ENCODE data around the gene ARHGAP31.
A peak's percentile ranks its signal among the peaks of the same experiment; 100 is the strongest.
"Not testable (repeated sequence)": the region's sequence is repeated elsewhere in the genome, so short reads cannot be mapped to it uniquely, and the experiment has no call there.

ARHGAP31 gene

DNA sequence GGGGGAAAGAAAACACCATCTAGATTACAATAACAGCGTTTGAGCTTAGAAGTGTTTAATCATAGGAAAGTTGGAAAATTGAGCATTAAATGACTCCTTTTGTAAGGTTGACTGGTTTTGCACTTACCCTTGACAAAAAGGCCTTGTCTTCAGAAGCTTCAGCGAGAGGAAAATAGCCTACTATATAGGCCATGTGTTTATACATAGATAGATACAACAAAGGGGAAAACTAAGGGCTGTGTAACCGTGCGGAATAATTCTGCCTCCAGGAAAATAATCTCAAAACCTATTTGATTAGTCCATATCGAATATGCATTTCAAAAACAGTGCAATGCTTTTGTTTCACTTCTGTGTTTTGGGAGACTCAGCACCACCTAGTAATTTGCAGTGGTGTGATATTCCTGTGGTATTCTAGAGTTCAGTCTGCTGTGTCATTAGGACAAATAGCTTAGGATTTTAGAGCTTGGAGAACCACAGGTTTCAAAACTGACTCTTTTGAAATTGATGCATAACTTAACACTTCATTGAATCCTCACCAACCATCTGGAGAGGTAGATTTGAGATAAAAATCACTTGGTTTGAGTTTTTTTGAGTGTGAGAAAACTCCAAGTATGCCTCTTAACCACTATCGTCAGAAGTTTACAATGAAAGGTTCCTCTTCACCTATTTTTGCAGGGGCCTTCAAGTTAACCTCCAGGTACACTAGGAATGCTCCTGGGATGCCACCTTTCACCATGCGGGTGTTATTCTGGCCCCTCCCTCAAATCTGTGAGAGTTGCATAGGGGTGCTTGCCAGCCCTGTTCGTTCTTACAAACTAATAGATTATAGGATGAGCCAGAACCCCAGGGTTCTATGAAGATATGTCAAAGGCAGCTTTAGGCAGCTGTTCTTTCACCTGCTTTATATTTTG is 1.9 kb downstream of the ARHGAP31 start:
- peak; percentile 4 for DNase-seq

DNA sequence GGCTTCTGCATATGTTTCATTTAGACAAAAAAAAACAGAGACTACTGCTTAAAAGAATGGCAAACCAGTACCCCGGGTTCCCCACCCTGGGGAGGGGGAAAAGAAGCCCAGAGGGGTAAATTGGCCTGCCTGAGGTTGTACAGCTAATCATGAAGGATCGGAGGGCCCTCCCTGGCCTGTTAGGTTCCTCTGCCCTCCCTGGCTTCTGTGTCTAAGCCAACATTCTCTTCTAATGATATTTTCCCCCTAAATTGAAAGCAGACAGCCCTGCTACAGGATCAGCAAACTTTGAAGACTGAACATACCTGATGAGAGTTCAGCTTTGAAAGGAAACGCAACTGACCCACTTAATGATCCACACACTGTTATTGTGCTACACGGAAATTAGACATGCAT is 2.5 kb downstream of the ARHGAP31 start:
- DNase-seq = no peak

DNA sequence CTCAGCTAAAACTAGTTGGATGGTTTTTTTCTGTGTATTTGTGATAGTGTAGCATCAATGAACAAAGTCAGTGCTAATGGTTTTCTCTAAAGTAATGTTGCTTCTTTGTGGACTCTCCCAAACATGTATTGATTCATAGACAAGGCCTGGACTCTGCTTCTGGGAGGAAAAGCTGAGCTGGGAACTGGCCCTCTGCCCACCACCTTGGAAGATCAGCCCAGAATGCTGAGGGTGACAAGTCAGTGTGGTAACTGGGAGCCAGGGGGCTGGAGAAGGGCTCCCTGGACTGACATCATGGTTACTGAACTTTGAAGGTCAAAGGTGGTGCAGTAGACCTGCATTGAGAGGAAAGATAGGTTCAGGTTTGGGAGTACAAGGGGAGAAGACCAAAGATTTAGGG is 3.0 kb downstream of the ARHGAP31 start:
- no peak for DNase-seq

DNA sequence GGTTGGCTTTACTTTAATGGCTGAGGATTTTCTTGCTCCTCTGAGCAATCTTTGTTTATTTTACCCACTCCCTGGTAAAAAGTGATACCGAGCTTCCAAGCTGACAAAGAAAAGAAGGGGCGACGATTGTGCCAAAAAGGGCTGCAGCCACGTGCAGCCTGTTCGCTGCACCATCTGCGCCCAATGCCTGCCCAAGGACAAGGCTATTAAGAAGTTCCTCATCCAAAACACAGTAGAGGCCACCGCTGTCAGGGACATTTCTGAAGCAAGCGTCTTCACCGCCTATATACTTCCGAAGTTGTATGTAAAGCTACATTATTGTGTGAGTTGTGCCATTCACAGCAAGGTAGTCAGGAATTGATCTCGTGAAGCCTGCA is 4.4 kb downstream of the ARHGAP31 start:
- no peak for DNase-seq

DNA sequence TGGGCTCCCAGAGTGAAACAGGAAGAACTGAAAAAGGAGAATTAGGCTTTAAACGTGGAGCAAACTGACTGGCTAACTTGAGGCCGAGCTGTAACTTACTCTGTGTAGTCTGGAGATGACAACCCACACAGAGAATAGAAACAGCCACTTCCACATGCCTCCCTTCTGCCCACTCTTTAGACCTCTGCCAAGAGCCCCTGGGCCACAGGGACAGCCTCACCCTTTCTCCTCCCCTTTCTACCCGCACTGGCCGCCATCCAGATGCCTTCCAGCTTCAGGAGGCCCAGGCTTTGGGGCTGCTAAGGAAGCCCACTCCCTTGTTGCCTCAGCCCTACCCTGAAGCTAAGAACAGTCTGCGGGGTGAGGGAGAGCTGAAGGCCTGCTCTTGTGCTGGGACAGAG is 6.8 kb downstream of the ARHGAP31 start:
- no peak for DNase-seq

DNA sequence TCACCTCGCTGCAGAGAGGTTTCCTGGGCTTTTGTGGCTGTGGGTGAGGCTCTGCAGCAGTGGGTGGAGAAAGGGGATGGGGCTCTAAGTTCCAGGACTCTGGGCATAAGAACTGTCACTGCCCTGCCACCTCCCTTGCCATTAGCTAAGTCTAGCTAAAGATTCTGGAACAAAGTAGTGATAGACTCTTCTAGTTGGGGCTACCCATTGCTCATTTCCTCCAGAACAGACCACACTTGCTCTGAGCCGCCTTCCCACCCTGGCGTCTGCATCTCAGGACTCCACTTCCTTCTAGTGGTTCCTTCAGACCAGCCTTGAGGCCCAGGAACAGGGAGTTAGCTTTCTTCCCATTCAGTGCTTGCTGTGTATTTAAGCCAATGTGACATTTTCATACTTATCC is 7.5 kb downstream of the ARHGAP31 start:
- no peak for DNase-seq

DNA sequence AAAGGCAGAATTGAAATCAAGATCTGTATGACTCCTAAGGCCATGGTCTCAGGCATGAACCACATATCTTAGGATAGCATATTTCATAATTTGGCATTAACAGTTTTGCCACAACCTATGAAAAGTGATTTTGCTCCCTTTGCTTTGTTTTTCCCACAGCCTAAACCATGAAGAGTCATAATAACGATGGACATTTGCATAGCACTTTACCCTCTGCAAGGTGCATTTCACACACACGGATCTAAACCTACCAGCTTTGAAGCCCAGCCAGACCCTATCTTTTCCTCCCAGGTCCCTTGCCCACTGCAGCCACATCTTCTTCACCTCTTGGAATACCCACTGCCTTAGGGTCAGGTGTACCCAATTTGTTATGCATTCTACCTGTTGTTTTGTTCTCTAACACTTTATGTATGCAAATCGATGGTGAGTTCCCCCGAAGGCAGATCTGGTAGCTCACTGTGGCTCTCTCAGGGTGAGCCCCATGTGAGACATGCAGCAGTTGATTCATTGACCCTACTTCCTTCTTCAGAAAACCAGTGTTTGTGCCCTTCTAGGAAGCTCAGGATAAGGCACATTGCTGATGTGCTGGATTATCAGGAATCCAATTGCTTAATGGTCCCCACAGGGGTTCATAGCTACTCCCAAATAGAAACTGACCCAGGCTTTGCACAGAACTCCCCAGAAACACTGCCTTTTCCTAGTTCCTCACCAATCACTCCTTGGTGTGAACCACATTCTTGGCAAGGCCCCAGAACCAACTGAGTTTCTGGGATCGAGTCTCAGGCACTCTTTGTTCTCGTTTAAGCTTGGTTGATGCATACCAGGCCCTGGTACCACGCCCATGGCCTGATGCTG is 8.7 kb downstream of the ARHGAP31 start:
- no peak for DNase-seq

DNA sequence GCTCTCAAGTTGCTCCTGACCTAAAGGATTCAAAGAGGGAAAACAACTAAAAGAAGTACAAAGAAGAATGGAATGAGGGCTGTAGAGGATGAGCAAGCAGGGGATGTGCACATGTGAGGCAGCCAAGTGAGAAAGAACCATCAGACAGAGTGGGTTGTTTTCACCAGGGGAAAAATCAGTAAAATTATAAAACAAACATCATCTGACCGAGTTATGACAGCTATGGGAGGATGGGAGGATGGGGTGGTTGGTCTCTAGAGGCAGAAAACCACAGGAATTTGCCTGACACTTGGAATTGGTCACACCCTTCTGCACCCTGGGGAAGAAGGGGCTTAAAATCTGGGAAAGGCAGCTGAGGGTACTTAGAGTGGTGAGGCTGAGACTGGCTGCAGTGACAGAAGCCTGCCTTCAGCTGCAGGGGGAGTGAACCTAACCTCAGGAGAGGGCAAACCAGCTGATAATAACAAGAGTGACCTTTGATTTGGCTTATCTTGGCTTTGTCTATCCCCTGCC is 10.1 kb downstream of the ARHGAP31 start:
- no peak for DNase-seq

DNA sequence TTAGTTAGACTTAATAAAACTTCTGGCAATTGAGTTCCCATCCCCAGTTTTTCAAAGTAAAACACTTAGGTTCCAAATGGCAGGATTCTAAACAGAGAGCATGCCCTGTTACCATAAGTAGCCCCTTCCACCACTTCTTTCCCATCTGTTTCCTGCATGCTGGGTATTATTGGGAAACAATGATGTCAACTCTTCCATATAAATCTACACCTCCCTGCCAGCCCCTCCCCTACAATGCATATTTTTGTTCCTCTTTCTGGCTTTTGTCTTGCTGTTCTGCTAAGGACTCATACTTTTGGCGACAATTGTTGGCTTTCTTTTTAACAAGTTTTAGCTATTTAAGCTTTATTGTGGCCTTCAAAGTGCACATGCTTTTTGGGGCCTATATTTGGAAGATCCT is 11.1 kb downstream of the ARHGAP31 start:
- DNase-seq = no peak

DNA sequence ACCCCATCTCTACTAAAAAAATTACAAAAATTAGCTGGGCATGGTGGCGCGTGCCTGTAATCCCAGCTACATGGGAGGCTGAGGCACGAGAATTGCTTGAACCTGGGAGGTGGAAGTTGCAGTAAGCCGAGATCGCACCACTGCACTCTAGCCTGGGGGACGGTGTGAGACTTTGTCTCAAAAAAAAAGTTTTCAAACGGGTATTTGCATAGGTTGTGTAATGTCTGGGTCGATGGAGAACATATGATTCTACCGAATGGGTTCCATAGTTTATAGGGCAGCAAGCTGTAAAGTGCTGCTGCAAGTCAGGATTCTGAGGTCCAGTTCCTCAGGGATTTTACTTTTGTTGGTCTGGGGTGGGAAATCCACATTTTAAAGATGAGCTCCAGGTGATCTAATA is 12.2 kb downstream of the ARHGAP31 start:
- DNase-seq = not testable (repeated sequence)

DNA sequence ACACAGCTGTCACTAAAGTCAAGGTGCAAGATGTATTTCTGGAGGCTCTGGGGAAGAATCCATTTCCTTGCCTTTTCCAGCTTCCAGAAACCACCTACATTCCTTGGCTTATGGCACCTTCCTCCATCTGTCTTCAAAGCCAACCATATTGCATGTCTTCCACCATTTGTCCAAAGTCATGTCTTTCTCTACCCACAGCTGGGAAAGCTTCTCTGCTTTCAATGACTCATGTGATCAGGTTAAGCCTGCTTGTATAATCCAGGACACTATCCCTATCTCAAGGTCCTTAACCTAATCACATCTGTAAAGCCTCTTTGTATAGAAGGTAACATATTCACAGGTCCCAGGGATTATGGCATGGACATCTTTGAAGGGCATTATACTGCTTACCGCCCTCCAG is 14.2 kb downstream of the ARHGAP31 start:
- no peak for DNase-seq

DNA sequence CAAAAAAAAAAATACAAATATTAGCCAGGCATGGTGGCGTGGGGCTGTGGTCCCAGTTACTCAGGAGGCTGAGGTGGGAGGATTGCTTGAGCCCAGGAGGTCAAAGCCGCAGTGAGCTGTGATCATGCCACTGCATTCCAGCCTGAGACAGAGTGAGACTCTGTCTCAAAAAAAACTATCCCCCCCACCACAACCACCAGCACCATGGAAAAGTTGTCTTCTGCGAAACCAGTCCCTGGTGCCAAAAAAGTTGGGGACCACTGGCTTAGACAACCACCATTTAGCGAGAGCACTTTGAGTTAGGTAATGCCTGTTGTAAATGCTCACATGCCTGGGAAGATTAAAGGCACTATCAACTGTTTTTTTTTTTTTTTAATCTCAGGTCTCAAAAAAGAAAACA is 15.4 kb downstream of the ARHGAP31 start:
- DNase-seq = no peak

DNA sequence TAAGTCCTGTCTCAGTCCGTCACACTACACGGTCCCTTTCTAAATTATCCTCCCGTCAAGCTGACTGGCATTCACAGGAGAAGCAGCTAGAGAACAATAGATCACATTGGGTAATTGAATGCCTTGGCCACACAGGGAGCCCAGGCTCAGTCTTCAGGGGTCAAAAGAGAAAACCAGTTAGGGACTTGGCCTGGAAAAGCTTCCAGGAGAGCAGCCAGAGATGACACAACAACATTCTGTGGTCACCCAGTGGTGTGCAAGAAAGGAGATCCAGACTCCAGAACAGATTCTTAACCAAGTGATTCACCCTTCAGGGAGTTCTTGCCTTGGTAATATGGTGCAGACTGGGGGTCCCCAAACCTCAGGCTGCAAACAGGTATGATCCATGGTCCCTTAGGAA is 15.9 kb downstream of the ARHGAP31 start:
- no peak for DNase-seq

DNA sequence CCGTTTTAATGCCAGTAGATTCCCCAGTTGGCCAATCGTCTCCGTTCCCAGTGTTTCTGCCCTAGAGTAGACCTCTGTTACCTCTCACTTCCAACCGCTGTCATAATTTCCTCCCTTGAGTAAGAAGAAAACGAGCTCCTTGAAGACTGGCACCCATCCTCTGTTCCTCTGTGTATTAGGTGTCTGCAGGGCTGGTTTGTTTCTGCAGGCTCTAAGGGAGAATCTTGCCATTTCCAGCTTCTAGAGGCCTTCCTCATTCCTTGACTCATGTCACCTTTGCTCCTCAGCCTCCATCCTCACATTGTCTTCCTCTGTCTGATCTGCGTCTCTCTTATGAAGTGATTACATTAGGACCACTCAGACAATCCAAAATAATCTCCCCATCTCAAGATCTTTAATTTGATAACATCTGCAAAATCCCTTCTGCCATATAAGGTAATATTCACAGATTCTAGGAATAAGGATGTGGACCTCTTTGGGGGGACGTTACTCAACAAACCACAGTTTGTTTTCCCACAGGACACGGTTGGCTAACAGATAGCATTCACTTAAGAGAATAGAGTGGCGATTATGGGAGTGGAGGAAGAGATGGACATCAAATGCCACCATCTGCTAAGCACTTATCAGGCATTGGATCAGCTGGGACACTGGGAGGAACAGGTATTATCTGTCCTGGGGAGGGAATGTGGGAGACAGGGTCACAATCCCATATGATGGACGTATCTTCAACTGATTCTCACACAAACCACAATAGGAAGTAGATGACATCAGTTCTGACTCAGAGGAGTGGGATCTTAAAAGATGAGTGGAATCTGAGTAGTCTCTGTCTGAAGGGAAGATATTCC is 17.1 kb downstream of the ARHGAP31 start:
- no peak for DNase-seq

DNA sequence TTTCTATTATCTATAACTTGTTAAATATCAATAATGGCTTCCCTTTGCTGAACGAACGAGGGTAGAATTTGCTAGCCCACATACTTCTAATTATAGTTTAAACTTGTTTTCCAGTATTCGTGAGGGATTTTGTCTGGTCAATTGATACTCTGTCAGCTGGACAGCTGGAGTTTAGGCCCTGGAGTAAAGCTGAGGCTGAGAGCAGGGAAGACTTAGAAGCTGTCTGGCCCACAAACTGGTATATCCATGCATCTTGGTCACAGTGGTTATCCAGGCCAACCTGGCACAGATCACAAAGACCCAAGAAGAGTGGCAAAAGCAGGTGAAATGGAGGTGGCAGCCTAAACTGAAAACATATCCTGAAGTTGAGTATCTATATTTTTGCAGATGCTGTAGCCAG is 19.3 kb downstream of the ARHGAP31 start:
- DNase-seq = no peak

DNA sequence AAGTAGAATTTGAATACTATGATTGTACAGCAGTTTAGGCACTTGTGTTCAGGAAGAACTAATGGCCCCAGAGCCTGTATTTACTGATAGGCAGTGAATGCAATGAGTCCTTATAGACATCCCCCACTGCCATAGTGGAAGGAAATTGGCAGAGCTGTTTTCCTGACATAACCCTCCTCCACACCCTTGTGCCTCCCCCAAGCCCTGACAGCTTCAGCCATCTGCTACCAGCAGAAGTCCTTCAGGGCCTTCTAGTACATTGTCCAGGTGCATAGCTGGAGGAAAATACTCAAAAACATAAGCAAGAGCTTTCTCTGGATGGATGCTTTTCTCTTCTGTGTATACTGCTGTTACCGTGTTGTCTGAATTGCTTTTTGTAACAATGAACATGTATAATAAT is 20.6 kb downstream of the ARHGAP31 start:
- no peak for DNase-seq

DNA sequence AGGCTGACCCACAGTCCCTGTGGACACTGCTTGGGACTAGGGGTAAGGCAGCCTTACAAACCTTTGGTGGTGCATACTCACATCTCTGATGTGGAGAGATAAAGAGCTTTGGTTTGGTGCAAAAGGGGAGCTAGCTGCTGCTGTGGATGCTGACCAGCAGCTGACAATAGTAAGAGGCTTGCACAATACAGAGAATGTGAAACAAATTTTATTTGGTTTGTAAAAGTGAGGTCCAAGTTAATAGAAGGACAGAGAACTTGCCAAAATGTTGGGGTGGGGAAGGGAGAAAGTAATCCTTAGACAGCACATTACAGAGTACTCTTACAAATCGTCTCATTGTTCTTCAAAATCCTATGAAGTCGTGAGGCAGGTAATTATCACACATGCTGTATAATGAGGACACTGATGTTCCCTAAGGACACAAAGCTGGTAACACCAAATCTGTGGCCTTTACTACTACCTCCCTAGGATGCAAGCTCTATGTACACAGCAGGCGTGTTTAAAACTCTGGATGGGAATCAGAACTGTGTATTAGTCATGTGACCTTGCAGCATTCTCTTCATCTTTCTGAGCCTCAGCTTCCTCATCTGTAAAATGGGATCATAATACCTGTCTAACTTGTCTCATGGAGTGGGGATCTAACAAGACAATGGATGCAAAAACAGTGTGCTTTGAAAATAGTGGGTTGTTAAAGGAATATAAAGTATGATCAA is 21.6 kb downstream of the ARHGAP31 start:
- no peak for DNase-seq

DNA sequence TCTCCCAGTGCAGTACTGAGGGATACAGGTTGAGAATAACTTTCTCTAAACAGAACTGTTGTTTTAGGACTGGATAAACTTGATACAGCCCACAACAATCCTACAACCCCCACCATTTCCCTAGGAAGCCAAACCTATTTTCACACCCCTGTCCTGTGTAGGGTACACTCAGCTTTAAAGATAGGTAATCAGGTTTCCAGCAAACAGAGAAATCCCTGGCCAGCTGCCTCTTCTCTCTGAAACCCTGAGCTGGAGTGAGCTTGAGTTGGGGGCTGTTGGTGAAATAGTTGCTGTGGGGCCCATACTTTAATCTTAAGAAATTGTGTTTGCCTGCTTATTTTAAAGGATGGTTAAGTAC is 22.1 kb downstream of the ARHGAP31 start:
- DNase-seq = no peak

DNA sequence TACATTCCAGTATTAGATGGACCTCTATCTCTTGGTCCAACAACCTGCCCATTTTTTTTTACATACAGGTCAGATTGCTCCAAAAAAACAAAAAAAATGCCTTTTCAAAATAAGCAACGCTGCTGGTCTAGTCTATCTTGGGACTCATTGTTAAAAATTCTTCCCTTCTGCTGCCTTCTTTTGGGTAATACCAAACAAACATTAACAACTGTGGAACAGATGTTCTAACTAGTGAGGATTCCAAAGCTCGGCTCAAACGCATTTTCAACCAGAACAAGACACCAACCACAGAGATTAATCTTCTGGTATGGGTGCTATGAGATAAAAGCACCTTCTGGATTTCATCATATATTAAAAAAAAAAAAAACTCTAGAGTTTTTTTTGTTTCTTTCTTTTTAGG is 24.7 kb downstream of the ARHGAP31 start:
- DNase-seq = no peak

DNA sequence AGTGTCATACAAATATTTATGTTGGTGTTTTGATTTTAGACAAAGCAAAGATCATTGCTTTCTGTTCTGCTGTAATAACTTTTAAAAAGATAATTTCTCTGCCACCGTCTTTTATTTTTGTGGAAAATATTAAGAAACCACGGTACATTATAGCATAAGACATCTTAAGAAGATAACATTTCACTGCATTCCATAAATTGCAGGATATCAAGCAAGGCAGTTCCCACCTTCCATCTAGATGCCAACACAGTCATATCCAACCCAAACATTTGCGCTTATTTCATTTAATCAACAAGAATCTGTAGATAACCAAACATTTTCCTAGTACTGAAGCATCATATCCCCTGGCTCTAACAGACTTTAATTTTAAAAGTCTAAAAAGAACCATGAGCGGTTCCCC is 25.1 kb downstream of the ARHGAP31 start:
- DNase-seq = no peak

DNA sequence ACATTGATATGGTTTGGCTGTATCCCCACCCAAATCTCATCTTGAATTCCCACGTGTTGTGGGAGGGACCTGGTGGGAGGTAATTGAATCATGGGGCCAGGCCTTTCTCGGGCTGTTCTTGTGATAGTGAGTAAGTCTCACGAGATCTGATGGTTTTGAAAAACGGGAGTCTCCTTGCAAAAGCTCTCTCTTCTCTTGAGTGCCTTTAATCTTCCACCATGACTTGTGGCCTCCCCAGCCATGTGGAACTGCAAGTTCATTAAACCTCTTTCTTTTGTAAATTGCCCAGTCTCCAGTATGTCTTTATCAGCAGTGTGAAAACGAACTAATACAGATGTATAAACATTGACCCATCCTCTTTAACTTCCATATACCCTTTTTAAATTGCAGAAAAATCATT is 26.6 kb downstream of the ARHGAP31 start:
- DNase-seq = not testable (repeated sequence)
